ENCODE data around the gene B4GALT1. TPM values are rescaled to one million over a fixed set of nuclear protein-coding genes. Genes with fewer than 3 reads are reported as not detected.

The B4GALT1 gene
- total RNA-seq, 1 donor from 2014 or later, result 7.5 TPM

DNA sequence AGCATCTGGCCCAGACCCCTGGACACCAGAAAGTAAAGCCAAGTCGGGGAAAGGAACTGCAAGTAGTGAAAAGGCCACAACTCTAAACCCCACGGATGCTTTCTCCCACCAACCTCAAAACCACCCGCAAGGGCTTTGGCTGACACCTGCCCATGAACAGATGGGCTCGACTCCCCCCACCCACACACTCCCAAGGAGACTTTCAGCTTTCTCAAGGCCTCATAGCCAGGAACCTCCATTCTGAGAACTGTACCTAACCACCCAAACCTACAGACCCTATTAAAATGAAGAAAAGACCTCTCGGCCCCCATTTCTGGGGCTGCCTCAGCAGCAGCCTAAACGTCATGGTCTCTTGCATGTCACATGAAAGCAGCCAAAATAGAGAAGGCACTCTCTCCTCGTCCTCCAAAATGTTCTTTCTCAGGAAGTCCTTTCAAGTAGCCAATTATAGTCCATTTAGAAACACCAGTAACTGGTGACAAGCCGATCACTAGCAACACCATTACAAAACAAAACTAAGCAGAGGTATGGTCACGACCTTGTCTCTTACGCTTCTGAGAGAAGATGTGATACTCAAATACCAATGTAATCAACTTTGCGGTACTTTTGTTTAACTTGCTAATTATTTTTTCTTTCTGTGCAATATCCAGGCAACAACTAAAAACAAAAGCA lies 2.9 kb downstream of the B4GALT1 start:
- H3K4me3 ChIP-seq, result no peak overlapping the region
- H3K4me2 ChIP-seq, result no peak overlapping the region

DNA sequence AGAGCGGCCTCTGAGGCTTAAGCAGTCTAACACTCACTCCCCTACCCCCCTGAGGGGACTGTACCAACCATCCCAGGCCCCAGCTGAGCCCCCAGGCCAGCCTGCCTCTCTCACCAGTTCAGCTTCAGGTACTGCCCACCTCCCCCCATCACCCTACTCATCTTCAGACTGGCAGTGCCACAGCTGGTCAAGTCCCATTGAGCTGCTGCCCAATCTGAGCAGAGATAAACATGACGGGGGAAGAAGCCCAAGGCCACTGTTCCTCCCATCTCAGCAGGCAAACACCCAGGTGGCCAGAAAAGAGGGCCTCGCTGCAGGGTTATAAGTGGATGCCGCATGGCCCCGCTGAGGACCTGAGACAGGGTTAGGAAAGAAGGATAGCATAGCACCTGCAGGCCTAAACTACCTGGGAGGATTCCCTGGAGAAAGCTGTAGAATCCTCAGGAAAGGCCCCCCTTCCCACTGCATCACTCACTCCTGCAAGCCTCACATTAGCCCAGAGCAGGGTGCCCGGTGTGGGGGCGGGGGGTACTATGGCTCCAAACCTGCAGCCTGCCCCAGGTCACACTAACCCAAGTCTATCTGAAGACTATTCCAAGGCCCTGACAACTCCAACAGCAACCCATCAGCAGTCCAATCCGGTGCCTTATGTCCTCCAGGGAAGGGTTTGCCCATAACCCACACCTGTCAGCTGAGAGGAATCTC lies 3.6 kb downstream of the B4GALT1 start:
- Histone ChIP-seq H3K9me3 (ENCODE audit: low read depth) (no peaks in the 10 kb centered on the region), H3K27me3 (peaks cover 40% of the 10 kb centered on the region), H3K4me1 (peaks cover 29% of the 10 kb centered on the region), H2AFZ (replicated peaks) (no peak overlapping the region), H3K79me2 (ENCODE audit: low read depth) (peaks cover 12% of the 10 kb centered on the region), H3F3A (ENCODE audit: low read depth) (peaks cover 17% of the 10 kb centered on the region), H3K27ac (no peak overlapping the region), H3K4me3 (no peak overlapping the region), H3K4me2 (no peak overlapping the region), H3K36me3 (no peaks in the 10 kb centered on the region), H4K20me1 (ENCODE audit: low read depth) (peaks cover 14% of the 10 kb centered on the region), H3K9ac (no peak overlapping the region)
- Mint-ChIP-seq H3K9me3 (no peaks in the 10 kb centered on the region), H3K27me3 (ENCODE audit: insufficient read depth, low read depth) (peaks cover 5% of the 10 kb centered on the region), H3K27ac (no peak overlapping the region), H3K4me3 (no peak overlapping the region), H3K36me3 (no peaks in the 10 kb centered on the region), H3K4me1 (peaks cover 67% of the 10 kb centered on the region)
- DNase-seq (ENCODE audit: low spot score), result no peak
- no peak for TF ChIP-seq EZH2 (IDR thresholded peaks at IDR 0.05)
- TF ChIP-seq EZH2phosphoT487 (IDR thresholded peaks at IDR 0.05), result no peak
- TF ChIP-seq, protein P1, sequence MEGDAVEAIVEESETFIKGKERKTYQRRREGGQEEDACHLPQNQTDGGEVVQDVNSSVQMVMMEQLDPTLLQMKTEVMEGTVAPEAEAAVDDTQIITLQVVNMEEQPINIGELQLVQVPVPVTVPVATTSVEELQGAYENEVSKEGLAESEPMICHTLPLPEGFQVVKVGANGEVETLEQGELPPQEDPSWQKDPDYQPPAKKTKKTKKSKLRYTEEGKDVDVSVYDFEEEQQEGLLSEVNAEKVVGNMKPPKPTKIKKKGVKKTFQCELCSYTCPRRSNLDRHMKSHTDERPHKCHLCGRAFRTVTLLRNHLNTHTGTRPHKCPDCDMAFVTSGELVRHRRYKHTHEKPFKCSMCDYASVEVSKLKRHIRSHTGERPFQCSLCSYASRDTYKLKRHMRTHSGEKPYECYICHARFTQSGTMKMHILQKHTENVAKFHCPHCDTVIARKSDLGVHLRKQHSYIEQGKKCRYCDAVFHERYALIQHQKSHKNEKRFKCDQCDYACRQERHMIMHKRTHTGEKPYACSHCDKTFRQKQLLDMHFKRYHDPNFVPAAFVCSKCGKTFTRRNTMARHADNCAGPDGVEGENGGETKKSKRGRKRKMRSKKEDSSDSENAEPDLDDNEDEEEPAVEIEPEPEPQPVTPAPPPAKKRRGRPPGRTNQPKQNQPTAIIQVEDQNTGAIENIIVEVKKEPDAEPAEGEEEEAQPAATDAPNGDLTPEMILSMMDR (IDR thresholded peaks at IDR 0.05), result no peak

More for the DNA sequence above, 2.9 kb downstream of the B4GALT1 start:
- peaks cover 7% of the 10 kb centered on the region for H3K27me3 Mint-ChIP-seq (ENCODE audit: insufficient read depth, low read depth)
- peaks cover 17% of the 10 kb centered on the region for H3F3A ChIP-seq (ENCODE audit: low read depth)
- H3K9me3 ChIP-seq (ENCODE audit: low read depth), result no peaks in the 10 kb centered on the region
- H3K9me3 Mint-ChIP-seq, result no peaks in the 10 kb centered on the region
- H4K20me1 ChIP-seq (ENCODE audit: low read depth), result peaks cover 14% of the 10 kb centered on the region
- H3K4me1 Mint-ChIP-seq, result peaks cover 60% of the 10 kb centered on the region
- H3K27me3 ChIP-seq, result peaks cover 47% of the 10 kb centered on the region
- no peak overlapping the region for H3K27ac ChIP-seq
- no peaks in the 10 kb centered on the region for H3K36me3 ChIP-seq
- H3K36me3 Mint-ChIP-seq, result no peaks in the 10 kb centered on the region
- H3K4me1 ChIP-seq, result peaks cover 29% of the 10 kb centered on the region
- DNase-seq (ENCODE audit: low spot score), result no peak
- no peak overlapping the region for H3K27ac Mint-ChIP-seq
- H2AFZ ChIP-seq (replicated peaks), result no peak overlapping the region
- H3K79me2 ChIP-seq (ENCODE audit: low read depth), result peaks cover 12% of the 10 kb centered on the region
- no peak for TF ChIP-seq EZH2phosphoT487 (IDR thresholded peaks at IDR 0.05)
- no peak for TF ChIP-seq EZH2 (IDR thresholded peaks at IDR 0.05)
- TF ChIP-seq, protein P1 (IDR thresholded peaks at IDR 0.05), result no peak
- H3K4me3 Mint-ChIP-seq, result peak overlapping the region; percentile 17
- H3K9ac ChIP-seq, result no peak overlapping the region

DNA sequence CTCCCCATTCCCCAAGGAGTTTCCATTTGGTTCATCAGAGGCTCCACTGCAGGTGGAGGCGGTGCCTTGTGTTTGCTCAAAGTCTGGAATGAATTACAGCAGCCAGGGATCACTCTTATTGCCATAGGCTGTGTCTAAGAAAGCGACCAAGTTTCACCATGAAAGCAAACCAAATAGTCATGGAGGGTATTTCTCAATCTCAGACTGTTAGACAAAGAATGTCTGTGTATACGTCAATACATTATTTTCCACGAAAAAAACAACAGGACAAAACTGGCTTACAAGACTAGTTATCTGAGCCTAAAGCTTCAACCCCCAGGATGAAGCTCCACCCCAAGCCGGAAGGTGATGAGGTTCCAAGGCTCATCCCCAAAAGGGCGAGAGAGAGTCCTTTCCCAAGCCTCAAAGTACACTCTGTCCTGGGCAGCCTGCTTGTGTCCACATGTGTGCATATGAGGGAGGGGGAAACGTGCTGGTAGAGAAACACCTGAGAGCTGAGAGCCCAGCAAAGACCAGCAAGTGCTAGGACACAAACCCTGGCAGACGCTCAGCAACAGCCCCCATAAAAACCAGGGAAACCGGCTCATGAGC lies 4.3 kb downstream of the B4GALT1 start:
- Histone ChIP-seq H3K27me3 (peaks cover 33% of the 10 kb centered on the region), H3F3A (ENCODE audit: low read depth) (peaks cover 16% of the 10 kb centered on the region), H3K27ac (no peak overlapping the region), H3K4me2 (no peak overlapping the region), H2AFZ (replicated peaks) (no peak overlapping the region), H4K20me1 (ENCODE audit: low read depth) (peaks cover 14% of the 10 kb centered on the region), H3K9ac (no peak overlapping the region), H3K36me3 (no peaks in the 10 kb centered on the region), H3K79me2 (ENCODE audit: low read depth) (peaks cover 12% of the 10 kb centered on the region), H3K4me1 (peaks cover 34% of the 10 kb centered on the region), H3K4me3 (no peak overlapping the region), H3K9me3 (ENCODE audit: low read depth) (no peaks in the 10 kb centered on the region)
- no peak for DNase-seq (ENCODE audit: low spot score)
- no peaks in the 10 kb centered on the region for H3K9me3 Mint-ChIP-seq
- TF ChIP-seq EZH2 (IDR thresholded peaks at IDR 0.05) (no peak), EZH2phosphoT487 (IDR thresholded peaks at IDR 0.05) (no peak)
- TF ChIP-seq, protein P1 (IDR thresholded peaks at IDR 0.05), result no peak
- no peaks in the 10 kb centered on the region for H3K36me3 Mint-ChIP-seq
- peaks cover 5% of the 10 kb centered on the region for H3K27me3 Mint-ChIP-seq (ENCODE audit: insufficient read depth, low read depth)
- peaks cover 71% of the 10 kb centered on the region for H3K4me1 Mint-ChIP-seq
- H3K27ac Mint-ChIP-seq, result no peak overlapping the region
- H3K4me3 Mint-ChIP-seq, result no peak overlapping the region

Measured in neural progenitor cell (in vitro differentiated cells).